ELF-1 (cell line): ENCODE data around the gene LAMA2.

Experiments used
- DNase-seq: peaks from one replicate; pipeline ENCODE4 v3.0.0-alpha.2; 2016; ENCODE audit warnings: low read depth, low spot score

LAMA2 gene

GRCh38 chr6:129513471-129513870 lies 630.5 kb downstream of the LAMA2 start:
- no peak for DNase-seq

DNA sequence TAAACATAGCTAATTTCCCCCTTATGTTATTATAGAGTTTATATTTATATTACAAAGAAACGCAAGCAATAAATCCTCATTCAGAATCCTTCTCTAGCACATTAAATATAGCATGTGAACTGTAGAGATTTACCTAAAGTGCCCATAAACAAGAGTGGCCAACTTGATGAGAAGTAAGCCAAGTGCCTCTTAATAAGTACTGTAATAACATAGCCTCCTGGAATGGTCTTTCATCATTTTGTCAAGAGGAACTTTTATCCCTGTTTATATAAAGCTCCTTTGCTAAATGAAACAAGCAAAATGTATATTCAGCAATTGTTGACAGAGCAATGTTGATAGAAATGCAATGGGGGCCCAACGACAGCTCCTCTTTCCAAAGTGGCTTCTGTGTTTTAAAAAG lies 632.1 kb downstream of the LAMA2 start:
- DNase-seq = no peak

- DNase-seq = no peak
Measured at GRCh38 chr6:129516005-129516404, 633.1 kb downstream of the LAMA2 start.

GRCh38 chr6:129516787-129517186 lies 633.8 kb downstream of the LAMA2 start:
- no peak for DNase-seq

- no peak for DNase-seq
Measured at GRCh38 chr6:129517288-129517687, 634.4 kb downstream of the LAMA2 start.

GRCh38 chr6:129519750-129520149 lies 636.8 kb downstream of the LAMA2 start:
- no peak for DNase-seq

GRCh38 chr6:129521946-129522345 lies 639.0 kb downstream of the LAMA2 start:
- no peak for DNase-seq

DNA sequence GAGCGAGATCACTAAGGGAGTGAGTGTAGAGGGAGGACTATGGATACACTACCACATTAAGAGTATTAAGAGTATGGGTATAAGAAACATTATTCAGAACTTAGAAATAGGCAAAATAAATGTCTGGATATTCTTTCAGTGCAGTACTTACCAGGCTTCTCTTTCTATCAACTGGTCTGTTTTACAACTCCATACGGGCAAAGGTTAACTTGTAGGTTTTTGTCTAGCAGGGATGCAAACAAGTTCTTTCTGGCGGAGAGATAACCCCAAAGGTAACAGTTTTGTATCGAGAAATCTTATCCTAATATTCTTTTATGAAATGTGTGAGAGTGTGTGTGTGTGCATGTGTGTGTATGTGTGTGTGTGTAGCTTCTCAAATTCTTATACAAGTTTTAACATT lies 640.9 kb downstream of the LAMA2 start:
- DNase-seq = no peak

DNA sequence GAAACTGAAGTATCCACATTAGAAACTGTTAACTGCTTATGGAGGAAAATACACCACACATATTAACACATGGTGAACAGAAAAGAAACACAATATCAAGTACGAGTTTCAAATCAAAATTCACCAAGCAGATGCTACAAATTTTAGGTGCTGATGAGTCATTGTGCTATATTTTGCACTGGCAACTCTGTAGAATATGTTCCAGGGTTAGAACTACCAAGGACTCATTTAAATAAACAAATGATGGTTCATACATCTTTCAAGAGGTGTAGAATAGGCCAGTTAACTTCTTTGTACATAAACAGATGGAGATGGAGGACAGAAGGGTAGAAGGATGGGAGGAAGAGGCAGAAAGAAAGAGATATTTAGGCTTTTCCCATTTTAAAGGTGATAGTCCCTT lies 642.1 kb downstream of the LAMA2 start:
- DNase-seq = no peak

DNA sequence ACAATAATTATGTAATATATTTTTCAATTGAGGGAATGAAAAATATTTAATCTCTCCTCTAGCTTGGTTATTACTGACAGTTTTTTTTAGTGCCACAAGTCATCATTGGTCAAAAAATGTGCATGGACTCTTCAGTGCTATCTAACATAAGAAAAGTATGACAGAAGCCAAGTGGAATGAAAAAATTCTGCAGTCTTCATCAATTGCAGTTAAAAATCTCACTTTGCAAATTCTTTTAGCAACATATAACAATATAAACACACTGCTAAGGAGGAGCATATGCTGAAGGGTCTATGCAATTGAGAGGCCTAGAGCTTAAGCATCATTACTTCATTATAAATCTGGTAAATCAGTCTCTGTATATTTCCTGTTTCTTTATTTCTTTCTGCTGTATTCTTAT lies 652.0 kb downstream of the LAMA2 start:
- DNase-seq = no peak

DNA sequence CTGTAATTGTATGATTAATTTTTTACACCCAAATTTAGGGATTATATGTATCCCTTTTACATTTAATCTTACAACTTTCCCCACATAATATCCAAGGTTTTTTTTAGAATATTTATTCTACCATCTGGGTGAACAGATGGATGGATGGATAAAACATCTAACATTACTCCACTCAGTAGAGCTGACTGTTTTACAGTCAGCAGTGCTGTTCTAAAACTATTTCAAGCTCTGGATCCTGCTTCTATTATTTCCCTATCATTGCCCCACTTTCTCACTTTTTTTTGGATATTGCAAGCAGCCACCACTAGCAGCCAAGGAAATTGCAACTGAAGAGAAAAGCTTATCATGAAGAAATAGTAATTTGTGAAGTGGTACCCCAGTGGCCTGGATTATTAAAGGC lies 653.3 kb downstream of the LAMA2 start:
- DNase-seq = no peak

GRCh38 chr6:129539032-129539431 lies 656.1 kb downstream of the LAMA2 start:
- peak; percentile 3 for DNase-seq

DNA sequence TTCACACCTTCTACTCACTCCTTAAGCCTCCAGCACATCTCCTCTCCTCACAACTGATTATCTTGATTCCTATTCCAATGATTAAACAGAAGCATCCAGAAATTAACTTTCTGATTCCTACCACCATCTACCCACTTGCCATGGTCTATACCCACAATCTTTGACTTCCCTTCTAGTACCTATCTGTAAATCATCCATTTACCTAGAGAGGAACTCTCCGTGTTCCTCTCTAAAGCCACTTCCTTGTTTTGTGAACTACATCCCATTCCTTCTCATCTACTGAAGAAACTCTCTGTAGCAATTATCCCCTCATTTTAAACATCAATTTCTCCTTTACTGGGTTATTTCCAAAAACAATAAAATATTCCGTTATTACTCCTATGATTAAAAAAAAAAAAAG lies 659.8 kb downstream of the LAMA2 start:
- no peak for DNase-seq

- DNase-seq = no peak
Measured at GRCh38 chr6:129543981-129544380, 661.0 kb downstream of the LAMA2 start.

GRCh38 chr6:129544892-129545612 lies 662.1 kb downstream of the LAMA2 start:
- peak; percentile 24 for DNase-seq

DNA sequence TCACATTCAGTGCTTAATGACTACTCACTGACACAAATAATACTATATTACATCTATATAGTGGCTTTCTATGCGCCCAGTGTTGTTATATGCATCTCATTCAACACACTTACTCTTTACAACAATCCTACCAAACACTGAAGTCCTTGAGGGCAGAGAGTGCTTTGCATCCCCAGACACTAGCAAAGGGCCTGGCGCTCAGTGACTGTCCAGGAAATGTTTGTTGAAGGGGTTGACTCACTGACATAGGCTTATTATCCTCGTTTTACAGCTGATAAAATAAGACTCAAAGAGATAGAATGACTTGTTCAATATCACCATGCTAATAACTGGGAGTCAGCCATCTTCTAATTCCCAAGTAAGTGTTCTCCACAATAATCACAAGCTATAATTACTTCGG lies 663.8 kb downstream of the LAMA2 start:
- no peak for DNase-seq

GRCh38 chr6:129551486-129551885 lies 668.5 kb downstream of the LAMA2 start:
- no peak for DNase-seq

DNA sequence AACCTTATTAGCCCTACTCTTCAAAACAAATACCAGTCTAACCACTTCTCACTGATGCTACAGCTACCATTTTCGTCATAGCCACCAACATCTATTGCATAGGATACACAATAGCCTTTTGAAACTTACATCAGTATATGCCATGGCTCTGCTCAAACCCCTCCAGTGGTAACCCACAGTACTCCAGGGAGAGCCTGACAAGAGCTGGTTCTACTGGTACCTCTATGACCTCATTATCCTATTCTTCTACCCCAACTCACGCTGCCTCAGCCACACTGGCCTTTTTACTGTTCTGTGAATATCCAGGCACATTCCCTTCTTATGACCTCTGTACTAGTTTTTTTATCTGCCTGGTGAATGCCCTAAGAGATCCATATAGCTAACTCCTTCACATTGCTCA lies 669.5 kb downstream of the LAMA2 start:
- DNase-seq = no peak

DNA sequence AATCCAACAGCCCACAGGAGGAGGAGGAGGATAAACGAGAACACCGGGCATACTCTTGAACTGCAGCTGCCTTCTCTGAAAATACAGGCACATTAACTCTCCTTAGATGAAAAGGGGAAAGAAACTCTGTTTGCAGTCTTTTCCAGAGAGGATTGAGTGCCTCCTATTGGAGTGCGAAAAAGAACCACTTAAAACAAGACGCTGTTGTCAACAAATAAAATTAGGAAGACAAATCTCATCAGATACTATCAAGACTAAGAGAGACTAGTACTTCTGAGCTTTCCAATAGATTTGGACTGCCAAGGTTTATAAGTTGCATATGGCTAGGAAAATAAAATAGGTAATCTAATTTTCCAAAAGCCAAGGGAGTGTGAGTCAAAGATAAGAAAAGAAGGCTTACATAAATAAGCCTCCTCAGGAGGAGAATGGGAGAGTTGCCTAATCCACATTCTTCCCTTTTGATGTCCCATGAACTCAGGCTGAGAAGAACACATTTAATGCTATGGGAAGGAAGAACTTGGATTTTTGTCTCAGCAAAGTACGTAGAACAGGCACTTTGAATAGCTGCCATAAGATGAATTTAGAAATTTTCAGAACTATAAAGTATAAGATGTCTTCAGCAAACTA lies 672.4 kb downstream of the LAMA2 start:
- no peak for DNase-seq

DNA sequence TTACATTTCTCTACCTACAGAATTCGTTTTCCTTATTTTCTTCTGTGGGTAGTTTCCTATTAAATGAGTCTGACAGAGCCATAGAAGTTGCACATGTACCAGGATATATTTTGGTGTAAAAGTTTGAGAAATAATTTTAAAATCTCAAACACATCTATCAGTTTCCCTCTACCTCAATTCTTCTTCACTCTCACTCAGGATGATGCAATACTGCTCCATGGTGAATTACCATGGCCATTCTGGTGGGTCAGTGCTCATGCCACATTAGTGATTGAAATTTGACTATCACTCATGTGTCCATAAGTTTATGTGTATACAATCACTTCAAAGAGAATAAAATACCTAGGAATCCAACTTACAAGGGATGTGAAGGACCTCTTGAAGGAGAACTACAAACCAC lies 675.3 kb downstream of the LAMA2 start:
- DNase-seq = no peak

GRCh38 chr6:129565366-129565765 lies 682.4 kb downstream of the LAMA2 start:
- DNase-seq = peak; percentile 68

- DNase-seq = no peak
Measured at GRCh38 chr6:129565811-129566210, 682.9 kb downstream of the LAMA2 start.
